Left lobe of liver (tissue), 2 donors: ENCODE measurements around the gene ANKRD50. TPM values are rescaled to one million over a fixed set of nuclear protein-coding genes. Genes with fewer than 3 reads are reported as not detected.
A peak's percentile ranks its signal among the peaks of the same experiment; 100 is the strongest.

Source experiments
- ATAC-seq: fragments of 200-7000 bp; cut with Tn5 transposase; one replicate; pipeline ENCODE4 v1.9.1; 2020; ENCODE audit warnings: mild to moderate bottlenecking, moderate library complexity
- DNase-seq: peaks from one replicate; pipeline ENCODE4 v3.0.0-alpha.2; 2020; ENCODE audit warnings: low spot score
- total RNA-seq: library from RNA; stranded (reverse); gene quantifications from one replicate; pipeline ENCODE4 v1.2.1, GENCODE V29; 2021
- donor health status: DM: no; HTN: no; CAD: no; lungs with moderate emphysema.
- donor health status: DM: no; HTN: yes; CAD: no.

Gene ANKRD50
- total RNA-seq, result 4.7 TPM

DNA sequence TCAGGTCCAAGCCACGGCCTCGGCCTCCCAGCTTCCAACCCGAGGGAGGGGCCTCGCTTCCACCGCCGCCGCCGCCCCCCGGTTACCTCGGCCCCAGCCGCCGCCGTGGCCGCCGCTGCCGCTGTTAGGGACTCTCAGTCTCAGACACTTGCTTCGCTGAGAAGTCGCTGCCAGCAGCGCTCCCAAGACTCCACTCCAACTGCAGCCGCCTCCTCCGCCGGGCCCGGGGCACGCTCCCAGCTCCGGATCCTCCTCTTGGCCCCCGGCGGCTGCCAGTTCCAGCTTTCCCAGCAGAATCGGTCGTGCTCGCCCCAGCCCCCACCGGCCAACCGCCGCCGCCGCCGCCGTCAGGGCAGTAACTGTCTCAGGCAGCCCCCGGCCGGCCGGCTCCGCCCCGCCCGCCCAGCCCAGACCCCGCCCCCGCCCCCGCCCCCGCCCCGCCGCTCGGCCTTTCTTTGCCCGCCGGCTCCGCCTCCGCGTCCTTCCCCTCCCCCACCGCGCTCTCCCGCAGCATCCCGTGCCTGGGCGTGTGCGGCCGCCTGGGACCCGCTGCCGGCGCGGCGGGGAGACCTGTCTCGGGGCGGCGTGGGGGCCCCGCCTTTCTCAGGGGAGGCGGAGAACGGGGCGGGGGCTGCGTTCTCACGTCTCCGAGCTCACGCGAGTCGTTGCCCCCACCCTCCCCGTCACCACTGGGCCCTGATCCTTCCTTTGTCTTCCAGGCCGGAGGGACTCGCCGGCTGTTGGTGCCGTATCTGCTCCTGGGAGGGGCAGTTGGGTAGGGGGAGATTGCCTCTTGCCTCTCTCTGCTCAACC, at the start of gene ANKRD50:
TSS of gene ANKRD50 (minus strand) at position 361 of the 813 bp plus-strand sequence. CDS start 2,221 bp downstream, outside the sequence.
- peak; percentile 91 for DNase-seq
- ATAC-seq, result peak; percentile 86

DNA sequence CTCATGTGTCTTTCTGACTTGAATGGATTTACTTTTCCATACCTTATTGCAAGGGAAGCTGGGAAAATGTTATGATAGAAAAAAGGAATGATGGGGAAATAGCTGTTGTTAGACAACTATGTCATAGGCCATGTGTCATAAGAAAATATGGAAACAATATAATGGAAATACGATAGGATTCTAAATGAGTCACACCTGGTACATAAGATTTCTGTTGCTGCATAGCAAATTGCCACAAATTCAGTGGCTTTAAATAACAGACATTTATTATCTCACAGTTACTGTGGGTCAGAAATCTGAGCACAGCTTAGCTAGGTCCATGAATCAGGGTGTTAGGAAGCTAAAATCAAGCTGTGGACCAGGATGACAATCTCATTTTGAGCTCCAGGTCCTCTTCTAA, 44.6 kb upstream of the ANKRD50 start:
- DNase-seq, result no peak
- ATAC-seq, result no peak

DNA sequence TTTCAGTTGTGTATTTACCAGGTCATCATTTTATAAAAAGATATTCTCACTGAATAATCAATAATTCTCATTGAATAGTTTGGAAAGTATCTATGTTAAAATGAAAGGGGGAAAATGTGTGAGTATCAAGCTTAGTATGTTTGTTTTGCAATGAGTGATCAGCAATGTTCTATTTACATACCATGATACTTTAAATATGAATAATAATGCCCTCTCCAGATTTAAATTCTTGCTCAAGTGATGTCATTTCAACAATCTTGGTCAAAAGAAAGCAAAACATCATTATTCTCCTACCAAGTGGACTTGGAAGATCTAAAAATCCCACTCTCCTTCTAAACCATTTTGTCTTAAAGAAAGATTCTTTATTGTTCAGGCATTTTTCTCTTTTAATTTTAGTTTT, 42.1 kb upstream of the ANKRD50 start:
- DNase-seq (no peak), ATAC-seq (no peak)

DNA sequence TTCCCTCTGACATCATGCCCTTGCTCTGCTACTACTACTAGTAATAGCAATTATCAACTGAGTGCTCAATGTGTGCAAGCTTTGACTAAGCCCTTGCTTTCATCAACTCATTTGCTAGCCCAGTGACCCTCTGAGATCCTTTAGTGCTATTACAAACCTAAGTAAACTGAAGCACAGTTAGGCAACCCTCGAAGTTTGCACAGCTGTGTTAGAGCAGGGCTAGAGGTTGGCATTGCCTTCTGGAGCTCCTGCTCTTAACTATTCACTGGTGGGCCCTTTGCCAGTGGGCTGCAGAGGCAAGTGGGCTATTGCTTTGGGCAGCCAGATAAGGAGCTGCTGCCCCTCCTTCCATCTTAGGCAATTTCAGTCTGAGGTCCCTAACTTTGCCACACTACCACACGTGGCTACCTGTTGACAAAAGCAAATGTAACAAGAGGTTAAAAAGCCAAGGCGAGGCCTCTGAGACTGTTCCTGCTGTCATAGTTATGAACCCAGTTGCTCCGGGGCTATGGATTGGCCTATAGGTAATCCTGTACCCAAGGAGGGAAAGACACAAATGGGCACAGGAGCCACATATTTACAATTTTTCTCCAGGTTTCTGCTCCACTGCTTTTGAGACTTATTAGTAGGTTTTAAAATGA, 41.5 kb upstream of the ANKRD50 start:
- peak; percentile 99 for ATAC-seq
- peak; percentile 67 for DNase-seq

DNA sequence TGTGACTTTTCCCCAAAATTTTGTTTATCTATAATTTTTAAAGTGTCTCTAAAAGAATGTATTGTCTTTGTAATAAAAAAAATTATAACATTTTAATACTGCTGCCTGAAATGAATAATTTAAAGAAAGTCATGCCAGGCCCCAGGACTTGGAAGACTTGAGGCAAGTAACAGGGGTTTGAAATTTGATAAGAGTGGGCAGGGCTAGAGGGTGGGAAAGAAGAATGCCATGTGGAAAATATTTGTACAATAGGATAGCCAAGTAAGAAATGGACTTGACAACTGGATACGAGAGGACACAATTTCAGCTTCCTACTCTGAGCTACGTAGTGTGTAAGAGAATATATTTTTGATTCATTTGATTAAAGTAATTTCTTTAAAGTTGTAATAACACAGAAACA, 36.9 kb upstream of the ANKRD50 start:
- no peak for ATAC-seq
- DNase-seq, result no peak

GRCh38 chr4:124748965-124749364, 36.4 kb upstream of the ANKRD50 start:
- ATAC-seq, result no peak
- DNase-seq, result no peak

GRCh38 chr4:124745985-124746801, 33.7 kb upstream of the ANKRD50 start:
- ATAC-seq (peak; percentile 19), DNase-seq (no peak)

GRCh38 chr4:124743711-124744110, 31.2 kb upstream of the ANKRD50 start:
- ATAC-seq (no peak), DNase-seq (no peak)

- ATAC-seq, result no peak
- no peak for DNase-seq
Measured at GRCh38 chr4:124740501-124740900, 28.0 kb upstream of the ANKRD50 start.

- ATAC-seq (no peak), DNase-seq (no peak)
Measured at GRCh38 chr4:124738994-124739393, 26.5 kb upstream of the ANKRD50 start.

DNA sequence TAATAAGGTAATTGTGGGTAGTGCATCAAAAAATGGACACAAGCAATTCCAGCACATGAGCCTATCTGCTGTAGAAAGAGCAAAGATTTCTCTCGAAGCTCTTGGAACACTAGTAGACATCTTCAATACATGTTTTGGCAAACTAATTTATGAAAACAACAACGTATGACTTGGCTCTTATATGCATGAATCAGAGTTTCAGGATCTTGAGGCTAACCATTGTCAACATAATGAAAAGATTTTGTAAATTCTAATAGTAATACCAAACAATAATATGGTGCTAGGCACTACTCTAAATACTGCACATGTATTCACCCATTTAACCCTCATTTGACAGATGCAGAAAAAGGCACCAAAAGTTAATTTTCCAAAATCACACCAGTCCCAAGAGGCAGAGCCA, 25.1 kb upstream of the ANKRD50 start:
- no peak for DNase-seq
- no peak for ATAC-seq

DNA sequence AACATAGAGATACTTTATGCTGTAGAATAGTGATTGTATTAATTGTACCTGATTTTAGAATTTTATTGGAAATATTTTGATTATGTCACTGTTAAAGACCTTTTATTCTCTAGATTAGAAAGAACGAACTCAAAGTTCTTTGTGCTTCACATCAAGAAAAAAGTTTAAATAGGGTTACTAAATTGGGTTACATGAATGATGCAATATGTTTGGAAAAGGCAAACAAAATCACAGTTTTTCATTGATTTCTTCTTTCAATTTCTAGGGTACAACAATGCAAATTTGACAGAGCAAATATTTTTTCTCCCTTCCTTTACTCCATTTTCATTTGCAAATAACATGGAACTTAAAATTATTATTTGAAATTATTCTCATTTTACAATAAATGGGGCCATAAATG, 24.0 kb upstream of the ANKRD50 start:
- DNase-seq, result no peak

DNA sequence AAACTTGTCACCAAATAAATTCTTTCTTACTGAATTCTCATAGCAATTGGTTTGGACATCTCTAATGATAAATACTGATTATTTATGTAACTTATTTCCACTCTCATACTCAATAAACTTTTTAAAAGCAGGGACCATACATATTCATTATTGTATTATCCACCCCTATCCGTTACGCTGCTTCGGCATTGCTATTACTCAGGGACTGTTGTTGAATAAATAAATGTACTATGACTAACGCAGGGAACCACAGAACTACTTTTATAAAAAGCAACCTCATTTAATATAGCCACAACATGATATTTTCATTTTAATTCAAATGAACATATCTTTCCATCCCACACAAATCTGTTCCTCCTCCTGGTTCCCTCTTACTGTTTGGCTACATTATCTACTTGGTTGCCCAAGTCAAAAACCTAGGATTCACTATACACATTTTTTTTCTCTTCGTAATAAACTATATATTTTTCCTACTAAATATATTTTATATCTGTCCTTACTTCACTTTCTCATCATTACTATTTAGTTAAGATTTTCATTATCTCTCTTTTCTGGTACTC, 14.9 kb upstream of the ANKRD50 start:
- ATAC-seq (no peak), DNase-seq (no peak)

More for the DNA sequence above, 24.0 kb upstream of the ANKRD50 start:
- ATAC-seq, result peak; percentile 55

- no peak for ATAC-seq
Measured at GRCh38 chr4:124726269-124726668, 13.7 kb upstream of the ANKRD50 start.

DNA sequence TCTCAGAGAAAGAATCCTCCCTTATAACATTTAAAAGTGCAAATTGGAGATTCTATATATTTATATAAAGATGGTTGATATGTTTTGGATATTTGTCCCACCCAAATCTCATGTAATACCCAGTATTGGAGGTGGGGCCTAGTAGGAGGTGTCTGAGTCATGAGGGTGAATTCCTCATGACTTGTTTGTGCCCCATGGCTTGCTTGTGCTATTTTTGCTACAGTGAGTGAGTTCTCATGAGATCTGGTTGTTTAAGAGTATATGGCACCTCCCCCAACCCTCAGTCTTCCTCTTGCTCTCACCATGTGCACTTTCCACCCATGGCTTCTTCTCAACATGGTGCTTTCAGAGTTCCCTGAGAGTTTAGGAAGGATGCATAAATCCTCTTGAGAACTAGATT, 9.5 kb upstream of the ANKRD50 start:
- no peak for DNase-seq
- ATAC-seq, result no peak

More at GRCh38 chr4:124726269-124726668, 13.7 kb upstream of the ANKRD50 start:
- DNase-seq, result no peak

GRCh38 chr4:124717101-124717500, 4.6 kb upstream of the ANKRD50 start:
- no peak for DNase-seq
- no peak for ATAC-seq

DNA sequence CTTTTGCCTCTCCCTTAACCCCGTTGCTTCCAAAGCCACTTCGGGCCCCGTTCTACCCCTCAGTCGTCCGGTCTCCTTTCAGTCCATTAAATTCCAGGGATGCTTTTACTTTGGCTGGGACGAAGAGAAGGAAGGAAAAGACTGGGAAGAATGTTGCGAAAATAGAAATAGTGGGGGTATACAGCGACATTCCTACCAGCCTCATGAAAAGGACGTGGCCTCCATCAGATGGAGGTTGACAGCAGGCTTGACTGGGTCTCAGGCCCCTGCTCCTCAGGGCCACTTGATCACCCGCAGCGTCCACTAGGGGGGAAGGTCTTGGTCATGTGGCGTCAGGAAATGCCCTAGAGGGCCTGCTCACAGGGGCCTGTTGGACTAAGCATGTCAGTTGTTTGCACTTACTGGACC, 657 bp upstream of the ANKRD50 start:
- ATAC-seq, result peak; percentile 46

DNA sequence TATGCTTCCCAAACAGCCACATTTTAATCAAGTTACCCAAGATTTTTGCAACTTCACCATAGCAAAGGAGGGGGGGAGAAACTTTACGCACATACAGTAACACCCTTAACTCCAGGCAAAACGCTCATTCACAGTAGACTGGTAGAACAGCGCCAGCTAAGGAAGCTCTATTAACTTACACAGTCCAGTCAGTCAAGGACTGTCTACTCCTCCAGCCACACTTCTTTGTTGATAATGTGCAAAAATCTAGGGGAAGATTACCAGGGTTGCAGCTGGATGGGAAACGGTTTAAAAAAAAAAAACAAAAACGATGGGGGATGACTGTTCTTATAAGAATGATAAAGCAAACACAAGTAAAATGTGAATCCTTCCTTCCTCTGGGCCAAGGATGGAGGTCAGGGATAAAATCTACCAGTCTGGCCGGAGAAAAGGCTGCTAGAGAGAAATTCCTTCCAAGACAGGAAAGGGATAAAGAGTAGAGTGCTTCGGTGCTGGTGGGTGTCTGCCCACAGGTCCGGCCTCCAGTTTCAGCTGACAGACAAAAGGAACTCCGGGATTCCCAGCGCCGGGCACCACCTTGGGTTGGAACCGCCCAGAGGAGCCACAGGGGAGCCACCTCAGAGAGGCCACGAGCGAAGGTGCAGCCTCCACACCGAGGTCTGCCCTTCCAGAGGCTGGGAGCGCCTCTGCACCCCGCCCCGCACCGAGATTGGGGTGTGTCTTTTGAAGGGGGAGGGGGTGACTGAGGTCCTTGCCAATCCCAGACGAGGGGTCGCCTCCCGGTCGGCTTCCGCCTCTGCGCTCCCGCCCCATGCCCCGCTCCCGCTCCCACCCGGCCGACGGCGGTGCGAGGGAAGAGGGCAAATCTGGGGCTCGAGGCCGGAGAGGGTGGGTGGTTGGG, 811 bp downstream of the ANKRD50 start:
- DNase-seq, result peak; percentile 65
- ATAC-seq, result peak; percentile 70

More for the DNA sequence above, 657 bp upstream of the ANKRD50 start:
- peak; percentile 61 for DNase-seq

GRCh38 chr4:124710911-124711310, 1.6 kb downstream of the ANKRD50 start:
- ATAC-seq (no peak), DNase-seq (no peak)
